HG03558 (cell line): ENCODE measurements around the gene MSRB2.
"Not testable (repeated sequence)": the region's sequence is repeated elsewhere in the genome, so short reads cannot be mapped to it uniquely, and the experiment has no call there.

ENCODE experiments used
- ATAC-seq: cut with Tn5 transposase; IDR thresholded peaks from one replicate; pipeline ENCODE4 v1.9.1; 2021; ENCODE audit warnings: moderate number of reproducible peaks; ENCODE audit not compliant: unreplicated experiment; ENCODE audit errors: extremely low read depth

MSRB2 gene

DNA sequence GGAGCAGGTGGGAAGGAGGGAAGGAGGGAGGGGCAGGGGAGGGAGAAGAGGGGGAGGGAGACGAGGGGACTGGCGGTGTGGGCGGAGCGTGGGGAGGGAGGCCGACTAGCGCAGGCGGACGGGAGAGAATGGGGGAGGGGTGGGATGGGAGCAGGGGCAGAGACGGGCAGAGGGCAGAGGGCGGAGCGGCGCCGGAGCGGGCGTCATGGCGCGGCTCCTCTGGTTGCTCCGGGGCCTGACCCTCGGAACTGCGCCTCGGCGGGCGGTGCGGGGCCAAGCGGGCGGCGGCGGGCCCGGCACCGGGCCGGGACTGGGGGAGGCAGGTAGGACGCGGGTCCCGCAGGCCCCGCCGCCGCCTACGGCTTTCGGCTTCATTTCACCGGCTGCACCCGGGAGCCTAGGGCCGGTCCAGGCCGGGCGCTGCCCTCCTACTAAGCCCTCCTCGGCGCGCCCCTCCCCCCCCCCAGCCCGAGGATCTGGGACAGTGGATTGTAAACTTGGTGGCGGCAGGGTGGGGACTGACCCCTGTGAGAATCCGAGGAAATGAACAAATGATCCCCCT lies at the start of gene MSRB2:
Gene MSRB2 (plus strand): TSS at position 176 of the 562 bp plus-strand sequence. CDS start 30 bp downstream, at position 206.
- ATAC-seq, result peak; percentile 48

DNA sequence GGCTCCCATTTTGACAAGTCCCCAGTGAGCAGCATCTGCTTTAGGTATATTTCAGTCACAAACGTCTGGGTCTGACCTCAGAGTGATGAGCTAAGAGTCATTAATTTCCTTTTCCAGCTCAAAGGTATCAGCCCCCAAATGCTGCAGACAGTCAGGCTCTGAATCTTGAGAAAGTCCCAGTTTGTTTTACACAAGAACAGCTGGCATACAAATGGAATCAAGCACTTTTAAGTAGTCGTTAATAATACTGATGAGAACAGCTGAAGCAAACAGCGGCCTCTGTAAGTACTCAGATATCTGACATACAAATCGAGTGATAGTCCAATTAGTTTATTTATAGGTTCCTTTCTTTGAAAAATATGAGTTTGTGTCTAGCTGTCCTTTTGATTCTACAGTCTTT lies 49.4 kb upstream of the MSRB2 start:
- ATAC-seq, result no peak

DNA sequence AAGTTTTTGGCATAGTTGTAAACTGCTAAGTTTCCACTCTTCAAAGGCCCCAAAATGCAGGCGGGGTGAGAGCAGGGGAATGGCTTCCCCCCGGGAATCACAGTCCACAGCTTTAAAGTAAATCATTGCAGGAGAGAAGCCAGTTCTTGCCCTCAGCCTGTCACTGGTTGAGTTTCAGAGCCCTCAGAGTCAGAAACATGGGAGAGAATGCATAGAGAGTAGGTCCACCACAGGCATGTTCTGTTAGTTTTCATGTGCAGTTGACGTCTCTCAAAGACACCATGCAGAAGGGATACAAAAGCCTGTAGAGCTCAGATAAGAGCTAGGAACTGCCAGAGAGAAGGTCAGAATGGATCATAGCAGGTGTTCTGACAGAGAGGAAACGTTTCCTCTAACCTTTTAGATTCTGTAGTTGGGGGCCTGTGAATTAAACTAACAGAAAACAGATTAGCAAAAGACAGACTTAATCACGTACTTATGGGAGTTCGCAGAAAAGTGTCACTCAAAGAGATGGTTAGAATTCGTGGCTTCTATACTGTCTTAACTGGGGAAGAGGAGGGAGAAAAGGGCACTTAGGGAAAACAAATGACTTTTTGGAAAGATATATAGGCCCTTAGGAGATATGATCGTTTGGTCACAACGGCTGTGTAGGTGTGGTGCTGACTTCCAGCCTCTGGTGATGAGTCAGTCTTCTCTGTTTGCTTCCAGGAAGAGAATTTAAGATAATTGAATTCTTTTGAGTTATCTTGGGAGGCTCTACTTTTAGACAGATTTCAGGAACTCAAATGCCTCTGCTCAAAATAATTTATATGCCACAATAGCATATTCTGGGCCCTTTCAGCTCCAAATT lies 48.0 kb upstream of the MSRB2 start:
- ATAC-seq, result no peak

DNA sequence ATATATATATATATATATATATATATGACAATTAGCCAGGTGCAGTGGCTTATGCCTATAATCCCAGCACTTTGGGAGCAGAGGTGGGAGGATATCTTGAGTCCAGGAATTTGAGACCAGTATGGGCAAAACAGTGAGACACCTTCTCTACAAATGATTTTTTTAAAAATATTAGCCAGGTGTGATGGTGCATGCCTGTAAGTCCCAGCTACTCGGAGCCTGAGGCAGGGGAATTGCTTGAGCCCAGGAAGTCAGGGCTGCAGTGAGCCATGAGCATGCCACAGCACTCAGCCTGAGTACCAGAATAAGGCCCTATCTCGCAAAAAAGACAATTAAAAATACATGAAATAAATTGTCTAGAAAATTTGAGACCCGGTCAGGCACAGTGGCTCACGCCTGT lies 47.2 kb upstream of the MSRB2 start:
- ATAC-seq, result no peak

DNA sequence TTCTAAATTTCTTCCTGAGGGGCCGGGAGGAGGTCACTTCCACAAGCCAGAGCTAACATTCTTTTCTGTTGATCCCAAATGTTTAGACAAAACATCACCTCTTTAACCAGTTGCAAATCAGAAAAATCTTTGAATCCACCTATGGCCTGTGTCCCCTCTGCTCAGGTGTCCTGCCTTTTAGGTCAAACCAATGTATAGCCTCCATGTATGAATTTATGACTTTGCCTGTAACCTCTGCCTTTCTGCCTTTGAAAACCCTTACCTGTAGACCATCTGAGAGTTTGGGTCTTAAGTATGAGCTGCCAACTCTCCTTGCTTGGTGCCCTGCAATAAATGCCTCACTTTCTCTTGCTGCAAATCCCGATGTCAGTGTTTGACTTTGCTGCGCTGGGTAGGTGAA lies 44.1 kb upstream of the MSRB2 start:
- no peak for ATAC-seq

DNA sequence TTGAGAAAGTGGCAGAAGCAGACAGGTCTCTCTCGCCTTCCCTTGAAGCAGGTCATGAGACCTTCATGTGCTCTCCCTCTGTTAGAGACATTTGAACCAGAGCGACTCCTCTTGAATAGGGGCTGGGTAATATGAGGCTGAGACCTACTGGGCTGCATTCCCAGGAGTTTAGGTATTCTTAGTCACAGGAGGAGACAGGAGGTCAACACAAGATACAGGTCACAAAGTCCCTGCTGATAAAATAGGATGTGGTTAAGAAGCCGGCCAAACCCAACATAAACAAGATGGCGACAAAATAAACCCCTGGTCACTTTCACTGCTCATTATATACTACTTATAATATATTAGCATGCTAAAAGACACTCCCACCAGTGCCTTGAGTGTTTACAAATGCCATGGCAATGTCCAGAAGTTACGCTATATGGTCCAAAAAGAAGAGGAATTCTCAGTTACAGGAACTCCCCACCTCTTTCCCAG lies 43.5 kb upstream of the MSRB2 start:
- ATAC-seq, result no peak

DNA sequence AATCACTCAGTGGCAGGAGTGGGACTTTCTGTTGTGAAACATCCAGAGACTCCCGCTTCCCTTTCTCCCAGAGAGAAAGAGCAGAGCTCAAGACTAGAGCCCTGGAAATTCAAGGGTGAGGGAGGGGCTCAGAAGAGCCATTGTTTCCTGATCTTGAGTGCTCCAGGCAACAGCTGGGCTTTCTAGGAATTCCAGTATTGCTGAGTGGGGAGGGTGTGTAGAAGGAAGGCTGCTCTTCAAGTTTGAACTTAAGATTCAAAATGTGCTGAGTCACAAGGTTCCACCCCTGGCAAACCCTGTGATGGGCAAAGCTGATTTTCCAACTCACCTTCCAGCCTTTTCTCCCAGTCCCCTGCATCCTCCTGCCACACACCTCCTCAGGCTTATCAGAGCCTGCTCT lies 42.3 kb upstream of the MSRB2 start:
- no peak for ATAC-seq

DNA sequence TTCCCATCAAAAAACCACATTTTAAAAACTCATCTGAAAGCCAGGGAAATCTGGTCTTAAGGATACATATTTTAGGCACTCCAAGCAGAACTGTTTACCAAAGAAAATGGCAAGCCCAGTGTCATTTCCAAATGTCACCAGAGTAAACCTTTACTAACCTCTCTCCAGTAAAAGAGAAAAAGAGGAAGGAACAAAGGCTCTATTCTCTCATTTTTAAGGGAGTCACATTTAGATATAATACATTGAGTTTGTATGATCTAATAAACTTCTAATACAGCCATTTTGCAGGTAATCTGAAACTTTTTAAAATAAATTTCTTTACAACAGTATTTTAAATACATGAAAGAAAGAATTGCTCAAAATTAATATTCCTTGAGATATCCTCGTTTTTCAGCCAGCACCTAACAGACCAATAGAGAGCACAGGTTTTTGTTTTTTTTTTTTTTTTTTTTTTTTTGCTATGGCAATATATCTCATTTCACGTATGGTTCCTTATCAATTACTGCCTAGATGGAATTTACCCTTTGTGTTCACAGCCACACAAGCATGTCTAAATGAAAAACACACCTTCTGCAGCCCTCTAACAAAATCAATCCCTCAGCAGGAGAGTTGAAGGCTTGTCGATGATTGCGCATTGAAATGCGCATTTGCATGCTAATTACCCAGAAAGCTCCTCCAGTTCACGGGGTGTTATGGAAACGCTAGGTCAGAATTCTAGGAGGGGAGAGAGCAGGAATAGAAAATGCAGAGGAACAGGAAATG lies 39.8 kb upstream of the MSRB2 start:
- ATAC-seq, result no peak

DNA sequence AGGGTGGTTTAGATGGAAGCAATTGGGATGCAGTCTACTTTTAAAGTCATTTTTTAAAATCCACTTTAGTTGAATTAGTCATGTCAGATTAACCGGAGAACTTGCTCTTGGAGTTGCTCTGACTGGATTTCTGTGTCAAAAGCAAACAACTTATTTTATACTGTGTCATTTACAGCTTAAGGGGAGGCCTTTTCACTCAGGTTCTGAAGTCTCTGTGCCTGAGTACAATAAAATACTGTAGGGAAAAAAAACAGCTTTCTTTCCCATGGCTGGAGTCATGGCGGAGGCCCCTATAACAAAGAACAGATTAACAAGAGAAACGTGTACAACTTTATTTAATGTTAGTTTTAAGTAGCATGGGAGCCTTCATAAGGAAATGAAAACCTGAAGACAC lies 39.2 kb upstream of the MSRB2 start:
- ATAC-seq, result no peak

DNA sequence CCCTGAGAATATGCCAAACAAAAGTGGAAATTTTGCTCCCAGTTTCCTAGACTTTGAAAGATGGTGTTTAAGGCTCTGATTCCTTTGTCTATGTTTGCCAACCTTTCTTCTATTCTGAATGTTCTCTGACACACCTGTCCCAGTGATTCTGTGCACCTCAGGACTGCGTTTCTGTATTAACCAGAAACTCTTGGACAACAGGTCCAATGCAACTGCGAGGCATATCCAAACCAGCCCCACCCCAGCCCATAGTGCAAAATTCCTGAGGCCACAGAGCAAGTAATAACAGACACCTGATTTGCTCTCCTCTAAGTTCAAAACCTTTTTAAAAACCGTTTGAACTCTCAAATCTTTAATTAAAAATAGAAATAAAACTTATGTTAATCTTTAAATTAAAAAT lies 37.0 kb upstream of the MSRB2 start:
- no peak for ATAC-seq

DNA sequence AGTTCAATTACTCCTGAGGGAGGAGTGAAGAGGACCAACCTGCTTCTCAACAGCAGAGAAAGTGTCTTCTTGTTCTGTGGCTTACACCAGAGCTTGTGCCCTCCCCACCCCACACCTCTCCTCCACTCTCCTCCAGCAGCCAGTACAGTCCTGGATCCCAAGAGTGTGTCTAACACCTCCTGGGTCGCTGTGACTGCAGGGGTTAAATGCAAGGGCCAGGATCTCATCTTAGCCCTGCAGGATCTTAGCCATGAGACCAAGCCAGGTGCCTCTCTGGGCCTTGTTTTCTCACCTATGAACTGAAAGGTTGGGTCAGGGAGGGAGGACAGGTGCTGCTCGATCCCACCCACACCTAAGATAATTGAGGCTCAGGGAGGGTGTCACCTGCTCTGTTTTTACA lies 34.5 kb upstream of the MSRB2 start:
- ATAC-seq, result no peak

DNA sequence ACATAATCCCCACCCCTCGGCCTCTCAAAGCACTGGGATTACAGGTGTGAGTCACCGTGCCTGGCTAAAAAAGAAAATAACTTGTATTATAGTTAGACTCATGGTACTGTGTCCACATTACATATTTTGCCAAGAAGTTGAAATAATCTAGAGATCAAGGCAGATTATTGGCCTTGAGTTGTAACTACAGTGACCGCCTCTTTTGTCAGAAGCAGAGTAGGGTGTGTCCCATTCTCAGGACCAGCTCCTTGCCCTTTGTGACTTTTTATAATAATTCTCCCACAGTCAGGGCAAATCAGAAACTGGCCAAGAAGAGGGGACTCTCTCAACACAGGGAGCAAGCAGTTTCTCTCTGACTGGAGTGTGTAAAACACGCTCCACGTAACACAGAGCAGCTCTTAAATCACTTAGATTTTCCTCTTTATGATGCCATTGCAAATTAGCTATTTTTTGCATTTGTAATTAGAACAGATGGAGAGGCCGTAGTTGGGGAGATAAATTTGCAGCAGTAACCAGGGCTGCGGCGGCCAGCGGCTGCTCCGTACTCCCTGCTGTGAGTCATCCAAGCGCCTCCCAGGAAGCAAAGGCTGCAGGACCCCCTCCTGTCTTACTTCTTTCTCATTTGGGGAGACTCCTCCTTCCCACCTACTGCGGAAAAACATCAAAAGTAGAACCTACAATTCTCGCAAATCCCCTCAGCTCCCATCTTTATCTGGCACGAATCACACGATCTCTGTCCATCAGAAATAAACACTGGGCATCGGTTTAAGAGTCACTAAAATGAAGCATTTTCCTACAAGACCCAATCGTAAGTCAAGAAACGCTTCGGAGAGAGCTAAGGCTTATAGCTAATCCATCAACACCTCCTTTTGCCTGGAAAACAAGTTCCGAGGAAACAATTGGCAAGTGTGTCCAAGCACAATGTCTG lies 32.1 kb upstream of the MSRB2 start:
- no peak for ATAC-seq

DNA sequence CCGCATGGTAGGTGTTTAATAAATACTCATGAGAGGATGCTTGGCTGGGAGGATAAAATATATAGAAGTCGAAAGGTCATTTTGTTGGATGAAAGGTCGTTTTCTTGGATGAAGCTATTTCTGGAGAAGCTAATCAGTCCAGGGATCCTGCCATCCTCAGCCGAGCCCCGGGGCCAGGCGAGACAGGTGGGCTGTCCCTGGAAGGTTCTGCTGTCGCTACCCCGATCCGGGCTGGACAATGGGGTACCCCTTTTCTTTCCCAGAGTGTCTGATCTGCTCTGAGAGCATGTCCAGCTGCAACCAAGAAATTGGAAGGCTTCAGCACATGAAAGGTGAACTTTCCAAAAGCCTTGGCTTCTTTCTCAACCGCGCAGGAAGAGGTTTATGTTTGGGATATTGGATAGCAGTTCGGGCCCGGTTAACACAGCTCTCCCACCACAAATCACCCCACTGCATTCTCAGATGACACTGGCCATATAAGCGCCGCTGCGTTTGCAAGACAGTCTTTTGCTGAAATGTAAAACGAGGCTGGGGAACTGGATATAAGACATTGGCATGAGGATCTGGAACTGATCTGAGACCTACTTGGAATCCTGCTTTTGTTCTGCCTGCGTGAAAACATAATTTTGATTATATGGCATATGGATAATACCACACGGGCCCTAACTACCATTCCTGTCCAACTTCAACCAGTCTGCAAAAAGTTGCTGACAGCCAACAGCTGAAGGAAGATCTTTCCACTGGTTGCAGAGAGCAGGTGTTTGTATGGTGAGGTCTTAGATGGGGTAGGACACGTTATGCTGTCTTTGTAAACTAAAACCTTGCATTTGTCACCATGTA lies 31.2 kb upstream of the MSRB2 start:
- no peak for ATAC-seq

DNA sequence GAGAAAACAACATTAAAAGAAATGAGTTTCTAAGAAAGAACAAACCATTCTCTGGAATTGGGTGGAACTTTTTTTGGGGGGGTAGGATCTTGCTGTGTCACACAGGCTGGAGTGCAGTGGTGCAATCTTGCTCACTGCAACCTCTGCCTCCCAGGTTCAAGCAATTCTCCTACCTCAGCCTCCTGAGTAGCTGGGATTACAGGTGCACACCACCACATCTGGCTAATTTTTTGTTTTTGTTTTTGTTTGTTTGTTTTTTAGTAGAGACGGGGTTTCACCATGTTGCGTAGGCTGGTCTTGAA lies 30.6 kb upstream of the MSRB2 start:
- ATAC-seq, result not testable (repeated sequence)

DNA sequence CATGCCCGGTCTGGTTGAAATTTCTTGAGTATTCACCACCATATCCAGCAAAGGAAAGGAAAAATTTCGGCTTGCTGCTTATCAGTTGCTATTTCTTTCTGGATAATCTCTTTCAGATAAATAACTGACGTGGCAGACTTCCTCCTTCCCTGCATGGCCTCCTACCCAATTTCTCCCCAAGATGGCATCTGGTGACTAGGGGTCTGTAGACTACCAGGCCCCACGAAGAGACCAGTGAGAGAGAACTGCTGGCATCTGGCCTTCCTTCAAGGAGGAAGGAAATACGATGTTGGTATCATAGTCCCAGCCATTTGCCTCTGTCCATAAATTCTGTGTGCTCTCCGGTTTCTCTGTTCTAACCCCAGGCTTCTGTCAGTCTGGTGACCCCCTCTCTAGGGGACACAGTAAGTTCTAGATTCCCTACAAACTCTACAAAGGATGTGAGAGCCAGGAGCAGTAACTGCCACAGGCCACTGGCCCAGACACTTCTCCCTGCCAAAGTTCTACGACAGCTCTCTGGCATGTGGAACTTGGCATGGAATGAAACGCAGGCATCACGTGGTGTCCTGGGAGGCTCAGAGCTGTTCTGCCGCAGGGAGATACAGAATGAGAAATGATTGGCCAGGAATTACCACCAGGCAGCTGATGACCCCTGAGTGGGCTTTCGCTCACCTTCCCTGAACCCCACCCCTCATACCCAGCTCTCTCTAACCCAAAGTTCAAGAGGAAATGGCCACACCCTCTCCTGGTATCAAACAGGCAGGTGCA lies 30.0 kb upstream of the MSRB2 start:
- no peak for ATAC-seq

DNA sequence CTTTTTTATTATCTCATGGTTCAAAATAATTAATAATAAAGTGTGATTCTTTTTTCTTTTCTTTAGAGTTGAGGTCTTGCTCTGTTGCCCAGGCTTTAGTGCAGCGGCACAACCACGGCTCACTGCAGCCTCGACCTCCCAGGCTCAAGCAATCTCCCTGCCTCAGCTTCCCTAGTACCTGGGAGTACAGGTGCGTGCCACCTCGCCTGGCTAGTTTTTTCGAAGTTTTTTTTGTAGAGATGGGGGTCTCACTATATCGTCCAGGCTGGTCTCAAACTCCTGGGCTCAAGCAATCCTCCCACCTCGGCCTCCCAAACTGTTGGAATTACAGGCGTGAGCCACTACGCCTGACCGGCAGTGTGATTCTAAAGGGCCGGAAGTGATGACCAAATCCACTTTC lies 28.0 kb upstream of the MSRB2 start:
- ATAC-seq, result no peak

DNA sequence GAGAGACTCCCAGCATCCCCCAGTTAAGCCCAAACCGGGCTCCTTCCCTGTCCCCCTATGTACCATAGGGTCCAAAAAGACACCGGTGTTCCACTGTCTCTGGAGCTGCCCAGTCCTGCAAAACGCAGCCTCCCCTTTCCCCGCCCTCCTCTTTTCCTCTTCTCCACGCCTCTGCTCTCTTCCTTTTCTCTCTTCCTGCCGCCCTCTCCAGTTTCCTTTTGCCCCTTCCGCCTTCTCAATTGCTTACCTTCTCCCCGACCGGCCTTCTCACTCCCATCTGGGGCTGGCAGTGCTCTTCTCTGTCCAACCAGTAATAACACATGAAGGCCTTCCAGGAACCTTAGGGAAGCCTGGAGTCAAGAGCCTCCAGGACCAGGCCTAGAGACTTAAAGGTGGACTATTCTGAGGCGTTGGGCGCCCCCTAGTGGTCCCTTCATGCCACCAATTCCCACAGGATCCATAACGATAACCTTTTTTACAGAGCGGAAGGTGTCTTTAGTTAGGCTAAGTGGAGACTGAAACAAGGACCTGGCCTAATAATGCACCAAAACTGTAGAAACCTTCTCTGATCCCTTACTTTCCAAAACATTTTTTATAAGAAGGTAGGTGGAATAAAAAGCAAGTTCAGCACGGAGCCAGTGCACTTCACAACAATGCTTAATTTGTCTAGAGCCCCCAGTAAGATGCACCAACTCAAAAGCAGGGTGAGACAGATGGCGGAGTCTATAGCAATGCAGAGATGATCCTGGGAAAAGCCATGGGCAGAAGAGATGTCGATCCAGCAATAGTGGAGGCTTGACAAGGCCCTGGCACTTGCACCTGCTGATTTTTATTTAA lies 27.2 kb upstream of the MSRB2 start:
- no peak for ATAC-seq
